ENCODE measurements around the gene GALNT10.

The GALNT10 gene

DNA sequence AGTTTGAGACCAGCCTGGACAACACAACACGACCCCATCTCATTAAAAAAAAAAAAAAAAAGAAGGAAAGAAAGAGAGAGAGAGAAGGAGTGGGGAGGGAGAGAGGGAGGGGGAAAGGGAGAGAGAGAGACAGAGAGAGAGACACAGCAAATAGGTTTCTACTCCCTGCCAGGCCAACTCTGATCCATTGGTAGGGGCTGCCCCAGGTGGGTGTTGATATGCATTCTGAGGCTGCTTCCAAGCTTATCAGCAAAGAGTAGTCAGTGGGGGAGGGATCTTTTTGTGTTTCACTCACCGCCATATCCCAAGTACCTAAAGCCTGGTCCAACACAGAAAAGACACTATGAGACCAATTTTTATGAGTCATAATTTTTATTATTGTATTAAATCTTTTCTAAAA, 198.3 kb downstream of the GALNT10 start:
- TF ChIP-seq FOXK2 (IDR thresholded peaks at IDR 0.05) = no peak
- TF ChIP-seq NFRKB (IDR thresholded peaks at IDR 0.05) = no peak
- TF ChIP-seq FOXA1 (IDR thresholded peaks at IDR 0.05) = no peak
- TF ChIP-seq ARNT (IDR thresholded peaks at IDR 0.05) = no peak
- no peak for TF ChIP-seq L3MBTL2 (conservative IDR thresholded peaks at IDR 0.05)
- TF ChIP-seq SP1 (IDR thresholded peaks at IDR 0.05) = no peak
- no peak for TF ChIP-seq ELF4 (IDR thresholded peaks at IDR 0.05)
- TF ChIP-seq, protein P1, sequence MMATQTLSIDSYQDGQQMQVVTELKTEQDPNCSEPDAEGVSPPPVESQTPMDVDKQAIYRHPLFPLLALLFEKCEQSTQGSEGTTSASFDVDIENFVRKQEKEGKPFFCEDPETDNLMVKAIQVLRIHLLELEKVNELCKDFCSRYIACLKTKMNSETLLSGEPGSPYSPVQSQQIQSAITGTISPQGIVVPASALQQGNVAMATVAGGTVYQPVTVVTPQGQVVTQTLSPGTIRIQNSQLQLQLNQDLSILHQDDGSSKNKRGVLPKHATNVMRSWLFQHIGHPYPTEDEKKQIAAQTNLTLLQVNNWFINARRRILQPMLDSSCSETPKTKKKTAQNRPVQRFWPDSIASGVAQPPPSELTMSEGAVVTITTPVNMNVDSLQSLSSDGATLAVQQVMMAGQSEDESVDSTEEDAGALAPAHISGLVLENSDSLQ (IDR thresholded peaks at IDR 0.05) = no peak
- TF ChIP-seq TARDBP (IDR thresholded peaks at IDR 0.05) = no peak
- TF ChIP-seq LEF1 (IDR thresholded peaks at IDR 0.05; ENCODE audit: borderline replicate concordance) = no peak
- ChIA-PET POLR2A (no interaction called here), CTCF (interaction anchor here (0.6 kb wide), 1 partner anchor 243 kb away, joined by 3 read pairs; no protein-coding TSS in a partner anchor)
- no peak for DNase-seq (ENCODE audit: extremely low spot score)

DNA sequence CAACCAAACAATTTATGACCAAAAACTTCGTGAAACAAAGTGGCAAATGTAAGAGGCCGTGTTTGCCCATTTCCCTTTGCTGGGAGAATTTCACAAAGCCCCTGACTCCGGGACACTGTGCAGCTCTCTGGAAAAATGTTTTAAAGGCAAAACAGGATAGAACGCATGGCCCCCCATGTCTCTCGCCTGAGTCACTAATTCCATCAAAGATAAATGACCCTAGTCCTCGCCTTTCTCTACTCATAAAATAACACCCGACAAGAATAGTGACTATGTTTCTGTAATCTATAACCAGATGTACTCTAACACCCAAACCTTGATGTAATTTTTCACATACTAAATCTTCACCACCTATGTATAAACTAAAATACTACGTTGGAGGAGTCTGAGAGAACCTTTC, 199.6 kb downstream of the GALNT10 start:
- no peak for TF ChIP-seq LEF1 (IDR thresholded peaks at IDR 0.05; ENCODE audit: borderline replicate concordance)
- no peak for TF ChIP-seq L3MBTL2 (conservative IDR thresholded peaks at IDR 0.05)
- TF ChIP-seq ARNT (IDR thresholded peaks at IDR 0.05) = no peak
- CTCF ChIA-PET = interaction anchor here (0.5 kb wide), 1 partner anchor 201 kb away, joined by 3 read pairs; no protein-coding TSS in a partner anchor
- DNase-seq (ENCODE audit: extremely low spot score) = no peak
- POLR2A ChIA-PET = no interaction called here

DNA sequence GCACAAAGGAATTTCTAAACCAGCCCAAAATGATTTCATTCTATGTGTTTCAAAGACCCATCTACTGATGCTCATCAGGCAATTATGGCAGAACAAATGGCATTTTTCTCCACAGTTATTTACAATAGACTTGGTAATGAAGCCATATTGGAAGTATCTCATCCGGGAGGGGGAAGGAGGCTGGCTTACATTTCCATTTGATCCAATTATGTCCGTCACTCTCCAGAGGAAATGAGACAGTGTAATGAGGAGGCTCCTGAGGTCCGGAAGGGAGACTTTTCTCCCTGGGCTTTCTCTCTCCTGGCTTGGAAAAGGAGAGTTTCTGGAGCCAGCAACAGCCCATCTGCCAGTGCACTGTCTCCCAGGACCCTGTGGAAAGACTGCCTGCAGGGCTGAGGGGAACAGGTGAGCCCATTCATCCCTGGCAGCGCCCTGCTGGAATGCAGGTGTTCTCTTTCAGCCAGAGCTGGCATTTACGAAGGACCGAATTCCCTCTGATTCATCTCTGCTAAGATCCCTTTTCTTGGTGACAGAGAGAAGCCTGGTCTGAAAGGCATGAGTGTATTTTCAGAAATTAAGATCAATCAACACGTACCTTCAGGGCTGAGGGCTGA, 200.3 kb downstream of the GALNT10 start:
- TF ChIP-seq FOXA1 (IDR thresholded peaks at IDR 0.05) (no peak), SUZ12 (IDR thresholded peaks at IDR 0.05) (no peak), NFRKB (IDR thresholded peaks at IDR 0.05) (no peak), FOXM1 (IDR thresholded peaks at IDR 0.05; ENCODE audit: borderline replicate concordance) (no peak), LEF1 (IDR thresholded peaks at IDR 0.05; ENCODE audit: borderline replicate concordance) (no peak), L3MBTL2 (conservative IDR thresholded peaks at IDR 0.05) (no peak), ARNT (IDR thresholded peaks at IDR 0.05) (no peak), ELF4 (IDR thresholded peaks at IDR 0.05) (no peak), BHLHE40 (IDR thresholded peaks at IDR 0.05; ENCODE audit: borderline replicate concordance) (no peak), FOXK2 (IDR thresholded peaks at IDR 0.05) (no peak), ZNF384 (IDR thresholded peaks at IDR 0.05) (no peak), CTBP1 (IDR thresholded peaks at IDR 0.05; ENCODE audit: borderline replicate concordance) (no peak), TARDBP (IDR thresholded peaks at IDR 0.05) (no peak), SP1 (IDR thresholded peaks at IDR 0.05) (no peak), HDGF (IDR thresholded peaks at IDR 0.05; ENCODE audit: borderline replicate concordance) (no peak)
- TF ChIP-seq, protein P1 (IDR thresholded peaks at IDR 0.05) = no peak
- DNase-seq (ENCODE audit: extremely low spot score) = no peak
- CTCF ChIA-PET = no interaction called here
- POLR2A ChIA-PET = no interaction called here

DNA sequence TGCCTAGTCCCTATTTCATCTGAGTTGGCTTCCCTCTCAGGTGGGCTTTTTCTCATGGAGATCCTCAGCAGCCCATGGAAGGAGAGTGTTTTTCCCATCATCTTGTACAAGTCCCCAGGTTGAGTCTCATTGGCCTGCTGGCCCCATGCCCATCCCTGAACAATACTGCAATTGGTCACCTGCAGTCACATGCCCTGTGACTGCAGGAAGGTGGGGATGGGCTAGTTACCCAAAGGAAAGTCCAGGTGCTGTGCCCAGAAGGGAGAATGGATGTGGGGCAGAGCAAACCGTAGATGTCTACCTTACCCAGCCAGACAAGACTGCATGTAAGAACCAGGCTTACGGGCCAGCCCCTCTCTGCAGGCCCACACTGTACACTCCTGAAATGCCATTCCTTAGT, 201.3 kb downstream of the GALNT10 start:
- TF ChIP-seq HDGF (IDR thresholded peaks at IDR 0.05; ENCODE audit: borderline replicate concordance) = no peak
- TF ChIP-seq ZNF384 (IDR thresholded peaks at IDR 0.05) = no peak
- TF ChIP-seq SP1 (IDR thresholded peaks at IDR 0.05) = no peak
- TF ChIP-seq FOXA1 (IDR thresholded peaks at IDR 0.05) = no peak
- TF ChIP-seq TARDBP (IDR thresholded peaks at IDR 0.05) = no peak
- TF ChIP-seq BHLHE40 (IDR thresholded peaks at IDR 0.05; ENCODE audit: borderline replicate concordance) = no peak
- no peak for DNase-seq (ENCODE audit: extremely low spot score)
- ChIA-PET CTCF (no interaction called here), POLR2A (no interaction called here)

DNA sequence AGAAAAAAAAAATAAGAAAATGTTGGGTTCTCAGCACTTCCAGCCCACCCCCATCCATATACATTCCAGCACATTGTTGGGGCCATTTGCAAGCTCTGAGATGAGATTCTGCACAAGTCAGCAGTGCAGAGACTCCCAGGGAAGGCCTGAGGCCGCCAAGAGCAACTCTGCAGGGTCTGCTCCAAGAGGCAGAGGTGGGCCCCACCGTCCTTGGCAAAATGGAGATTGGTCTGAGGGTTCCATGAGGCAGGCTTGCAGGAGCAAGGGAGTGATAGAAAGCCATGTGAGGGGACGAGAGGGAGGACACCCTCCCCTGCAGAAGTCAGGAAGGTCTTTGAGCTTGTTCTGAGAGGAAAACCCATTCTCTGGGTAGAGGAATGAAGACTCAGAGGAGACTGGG, 203.3 kb downstream of the GALNT10 start:
- ChIA-PET CTCF (no interaction called here), POLR2A (no interaction called here)
- TF ChIP-seq L3MBTL2 (conservative IDR thresholded peaks at IDR 0.05) (no peak), SP1 (IDR thresholded peaks at IDR 0.05) (no peak), NFRKB (IDR thresholded peaks at IDR 0.05) (no peak), CTBP1 (IDR thresholded peaks at IDR 0.05; ENCODE audit: borderline replicate concordance) (no peak), BHLHE40 (IDR thresholded peaks at IDR 0.05; ENCODE audit: borderline replicate concordance) (no peak), ELF4 (IDR thresholded peaks at IDR 0.05) (no peak), TARDBP (IDR thresholded peaks at IDR 0.05) (no peak), HDGF (IDR thresholded peaks at IDR 0.05; ENCODE audit: borderline replicate concordance) (no peak), SUZ12 (IDR thresholded peaks at IDR 0.05) (no peak), LEF1 (IDR thresholded peaks at IDR 0.05; ENCODE audit: borderline replicate concordance) (no peak), FOXM1 (IDR thresholded peaks at IDR 0.05; ENCODE audit: borderline replicate concordance) (no peak), ARNT (IDR thresholded peaks at IDR 0.05) (no peak), ZNF384 (IDR thresholded peaks at IDR 0.05) (no peak), FOXK2 (IDR thresholded peaks at IDR 0.05) (no peak), FOXA1 (IDR thresholded peaks at IDR 0.05) (no peak)
- TF ChIP-seq, protein P1 (IDR thresholded peaks at IDR 0.05) = no peak
- DNase-seq (ENCODE audit: extremely low spot score) = no peak

DNA sequence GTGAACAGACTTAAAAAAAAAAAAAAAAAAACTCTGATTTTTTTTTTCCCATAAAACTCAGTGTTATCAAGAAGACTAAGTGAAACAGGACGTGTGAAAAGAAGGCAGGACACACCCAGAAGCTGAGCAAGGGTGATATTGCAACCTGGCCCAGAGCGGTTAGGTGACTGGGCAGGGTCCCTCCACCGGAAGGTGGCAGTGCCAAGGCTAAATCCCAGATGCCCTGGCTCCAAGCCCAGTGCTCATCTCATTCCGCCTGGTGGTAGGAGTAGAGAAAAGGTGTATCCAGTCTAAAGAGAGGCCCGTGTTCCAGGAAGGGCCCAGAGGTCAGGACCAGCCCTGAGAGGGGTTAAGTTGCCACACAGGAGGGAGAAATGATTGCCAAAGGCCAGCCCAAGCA, 203.8 kb downstream of the GALNT10 start:
- TF ChIP-seq SUZ12 (IDR thresholded peaks at IDR 0.05) = no peak
- ChIA-PET CTCF (no interaction called here), POLR2A (no interaction called here)
- no peak for DNase-seq (ENCODE audit: extremely low spot score)
